Stimulated activated CD8-positive, alpha-beta memory T cell treated with anti-CD3 and anti-CD28 coated beads, Interleukin-15, amount 100 ng/mL, for 24 hours (primary cell): ENCODE measurements around the gene WDR17.
A peak's percentile ranks its signal among the peaks of the same experiment; 100 is the strongest.
"Not testable (repeated sequence)": the region's sequence is repeated elsewhere in the genome, so short reads cannot be mapped to it uniquely, and the experiment has no call there.

Source experiments
- DNase-seq: peaks from one replicate; pipeline ENCODE4 v3.0.0-alpha.2; 2020; ENCODE audit warnings: low read depth

Gene WDR17

DNA sequence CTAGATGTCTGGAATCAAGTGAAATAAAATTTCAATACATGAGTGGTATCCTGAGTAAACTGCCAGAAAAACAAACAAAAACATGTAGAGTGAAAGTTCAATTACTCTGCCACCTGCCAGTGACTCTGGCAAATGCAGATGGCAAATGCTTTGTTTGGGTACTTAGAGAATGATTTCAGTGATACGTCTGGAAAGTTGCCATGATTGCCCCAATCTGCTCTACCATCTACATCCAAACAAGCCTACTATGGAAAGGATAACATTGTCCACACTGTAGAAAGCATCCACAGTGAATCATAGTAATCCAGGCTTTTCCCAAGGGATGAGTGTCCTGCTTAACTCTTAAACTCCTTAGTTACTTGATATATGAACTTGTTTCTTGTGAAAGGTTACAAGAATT lies 126.3 kb downstream of the WDR17 start:
- DNase-seq, result no peak

DNA sequence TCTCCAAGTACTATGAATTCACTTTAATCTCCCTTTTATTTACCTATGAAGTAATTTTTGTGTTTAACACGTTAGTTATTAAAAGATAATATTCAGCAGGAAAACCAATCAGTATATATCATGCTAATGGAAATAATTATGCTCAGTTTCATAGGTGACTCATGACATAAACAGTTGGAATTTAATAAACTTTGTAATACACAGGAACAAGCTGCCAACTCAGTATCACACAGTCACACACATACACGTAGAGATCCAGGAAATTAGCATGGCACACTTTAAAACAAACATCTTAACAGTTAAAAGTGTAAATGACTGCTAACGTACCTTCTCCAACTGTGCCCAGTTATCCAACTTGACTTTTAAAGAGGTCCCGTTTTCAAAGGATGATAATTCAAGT lies 127.5 kb downstream of the WDR17 start:
- DNase-seq, result no peak

DNA sequence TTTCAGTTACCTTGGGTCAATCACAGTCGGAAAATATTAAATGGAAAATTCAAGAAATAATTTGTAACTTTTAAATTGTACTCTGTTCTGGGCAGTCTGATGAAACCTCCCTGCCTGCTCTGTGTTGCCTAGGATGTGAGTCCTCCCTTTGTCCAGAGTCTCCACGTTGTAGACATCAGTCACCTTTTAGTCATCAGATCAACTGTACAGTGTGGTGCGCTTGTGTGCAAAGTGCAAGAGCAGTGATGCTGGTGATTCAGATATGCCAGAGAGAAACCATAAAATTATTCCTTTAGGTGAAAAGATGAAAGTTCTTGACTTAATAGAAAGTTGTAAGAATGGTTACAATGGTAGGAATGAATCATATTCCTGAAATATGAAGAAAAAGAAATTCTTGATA lies 128.3 kb downstream of the WDR17 start:
- DNase-seq, result no peak

DNA sequence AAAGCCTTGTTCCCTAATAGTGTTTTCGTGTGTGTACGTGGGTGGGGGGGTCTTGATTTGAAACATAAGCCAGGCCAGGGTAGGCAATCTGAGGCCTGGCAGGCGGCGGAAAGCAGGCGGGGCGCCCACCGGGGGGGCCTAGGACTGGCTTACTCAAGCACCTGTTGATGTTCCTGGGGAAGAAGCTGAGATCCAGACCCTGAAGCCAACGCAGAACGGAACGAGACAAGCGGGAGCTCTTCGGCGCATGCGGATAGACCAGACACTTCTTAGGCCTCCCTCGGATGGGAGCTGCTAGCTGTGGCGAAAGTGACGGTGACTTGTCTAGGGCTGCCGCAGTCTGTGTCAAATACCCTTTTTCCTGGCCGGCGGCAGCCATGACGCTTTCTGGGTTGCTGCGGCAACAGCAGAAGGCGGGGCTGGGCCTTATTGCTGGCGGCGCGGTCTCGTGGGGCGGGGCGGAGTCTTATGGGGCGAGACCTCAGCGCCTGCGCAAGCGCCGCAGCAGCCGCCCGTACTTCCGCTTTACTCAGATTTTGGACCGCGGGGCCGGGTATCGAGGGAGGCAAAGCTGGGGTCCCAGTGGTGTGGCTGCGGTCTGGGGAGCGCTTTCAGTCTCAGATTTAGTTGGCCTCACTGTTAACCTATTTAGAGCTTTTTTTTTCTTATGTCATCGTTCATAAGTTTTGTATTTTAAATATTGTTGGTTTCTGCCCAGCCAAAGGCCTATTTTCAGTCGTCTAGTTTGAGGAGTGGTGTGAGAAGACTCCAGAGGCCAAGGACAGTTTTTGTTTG lies 129.7 kb downstream of the WDR17 start, which contains the start of gene SPATA4:
SPATA4 (minus strand) TSS at position 402 of the 795 bp plus-strand sequence; CDS start at position 379, 23 bp downstream.
- DNase-seq, result peak; percentile 85

DNA sequence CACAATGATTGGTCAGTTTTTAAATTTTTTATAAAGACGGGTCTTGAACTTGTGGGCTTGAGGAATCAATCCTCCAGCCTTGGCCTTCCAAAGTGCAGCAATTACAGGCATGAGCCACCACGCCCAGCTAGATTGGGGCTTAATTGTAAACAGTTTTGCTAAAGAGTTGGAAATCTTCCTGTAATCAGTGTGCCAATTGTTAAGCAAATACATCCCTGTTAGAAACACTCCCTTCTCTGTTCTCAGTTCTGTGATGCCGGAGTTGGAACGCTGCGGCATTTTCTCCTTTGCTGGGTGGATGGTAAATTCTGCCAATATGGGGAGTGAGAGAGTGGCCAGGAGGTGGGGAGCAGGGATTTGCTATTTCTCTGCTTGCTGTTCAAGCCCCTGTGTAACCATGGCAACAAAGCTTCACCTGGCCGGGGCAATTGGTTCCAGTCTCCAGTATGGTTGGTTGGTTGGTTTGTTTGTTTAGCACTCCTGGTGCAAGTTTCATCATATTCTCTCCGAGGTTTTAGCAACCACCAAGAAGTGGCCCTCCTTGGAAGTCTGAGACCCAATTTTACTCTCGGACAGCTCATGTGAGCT lies 132.8 kb downstream of the WDR17 start:
- DNase-seq, result no peak

DNA sequence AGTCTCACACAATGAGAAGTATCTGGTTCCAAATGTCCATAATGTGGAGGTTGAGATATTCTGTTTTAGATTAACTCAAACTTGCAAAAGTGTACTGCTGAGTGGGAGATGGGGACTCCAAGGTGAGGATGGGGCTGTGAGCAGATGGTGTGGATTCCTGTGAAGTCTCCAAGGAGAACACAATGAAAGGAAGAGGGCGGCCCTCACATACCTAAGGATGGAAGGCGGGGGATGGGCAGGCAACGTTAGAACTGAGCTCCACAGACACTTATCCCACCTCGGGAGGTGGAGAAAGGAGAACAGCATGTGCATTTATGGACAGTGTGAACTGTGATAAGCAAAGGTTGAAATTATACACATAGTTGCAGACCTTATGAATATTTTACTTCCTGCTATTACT lies 139.7 kb downstream of the WDR17 start:
- DNase-seq, result no peak

DNA sequence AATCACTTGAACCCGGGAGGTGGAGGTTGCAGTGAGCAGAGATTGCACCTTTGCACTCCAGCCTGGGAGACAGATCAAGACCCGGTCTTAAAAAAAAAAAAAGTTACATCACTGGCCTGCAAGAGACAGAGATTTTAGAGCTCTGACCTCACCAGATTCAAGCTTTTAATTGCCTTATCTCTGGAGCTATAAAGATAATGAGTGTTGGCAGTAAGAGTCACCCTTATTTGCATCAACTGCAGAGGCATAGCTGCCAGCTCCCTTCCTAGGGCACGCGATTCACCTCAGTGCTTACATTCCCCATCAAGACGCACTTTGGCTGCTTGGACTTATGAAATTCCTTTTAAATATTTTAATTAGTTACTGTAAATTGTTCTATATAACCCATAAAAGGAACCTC lies 142.2 kb downstream of the WDR17 start:
- no peak for DNase-seq

DNA sequence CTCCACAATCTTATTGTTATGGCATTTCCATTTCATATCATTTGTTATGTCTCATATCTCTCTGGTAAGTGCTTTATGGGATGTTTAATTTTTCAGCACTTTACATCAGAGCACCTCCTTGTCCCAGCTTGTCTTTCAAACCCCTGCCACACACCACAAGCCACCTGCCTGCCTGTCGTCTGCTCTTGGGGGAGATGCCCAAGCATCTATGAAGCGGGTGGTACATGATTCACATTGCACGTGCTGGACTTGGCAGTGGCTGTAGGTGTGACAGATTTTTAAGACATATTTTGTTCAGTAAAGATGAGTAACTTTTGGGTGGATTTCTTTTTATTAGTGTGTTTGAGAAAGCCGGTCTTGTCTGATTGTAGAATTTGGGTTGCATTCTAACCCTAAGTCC lies 143.9 kb downstream of the WDR17 start:
- no peak for DNase-seq

DNA sequence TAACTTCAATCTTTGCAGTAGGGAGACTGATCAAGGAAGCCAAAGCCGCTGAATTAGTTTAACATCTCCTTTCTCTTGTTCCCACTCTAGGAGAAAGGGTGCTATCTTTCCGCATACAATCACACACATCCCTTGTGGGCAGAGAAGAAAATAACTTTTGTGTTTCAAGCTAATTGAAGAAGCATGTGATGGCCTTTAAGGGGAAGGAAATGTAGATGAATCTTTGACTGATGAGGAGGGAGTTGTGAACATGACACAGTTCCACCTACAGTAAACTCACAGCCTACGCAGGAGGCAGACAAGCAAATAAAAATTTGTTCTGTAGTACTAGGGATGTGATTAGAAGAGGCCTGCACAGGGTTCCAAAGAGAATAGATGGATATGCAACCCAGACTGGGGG lies 144.5 kb downstream of the WDR17 start:
- DNase-seq, result no peak

DNA sequence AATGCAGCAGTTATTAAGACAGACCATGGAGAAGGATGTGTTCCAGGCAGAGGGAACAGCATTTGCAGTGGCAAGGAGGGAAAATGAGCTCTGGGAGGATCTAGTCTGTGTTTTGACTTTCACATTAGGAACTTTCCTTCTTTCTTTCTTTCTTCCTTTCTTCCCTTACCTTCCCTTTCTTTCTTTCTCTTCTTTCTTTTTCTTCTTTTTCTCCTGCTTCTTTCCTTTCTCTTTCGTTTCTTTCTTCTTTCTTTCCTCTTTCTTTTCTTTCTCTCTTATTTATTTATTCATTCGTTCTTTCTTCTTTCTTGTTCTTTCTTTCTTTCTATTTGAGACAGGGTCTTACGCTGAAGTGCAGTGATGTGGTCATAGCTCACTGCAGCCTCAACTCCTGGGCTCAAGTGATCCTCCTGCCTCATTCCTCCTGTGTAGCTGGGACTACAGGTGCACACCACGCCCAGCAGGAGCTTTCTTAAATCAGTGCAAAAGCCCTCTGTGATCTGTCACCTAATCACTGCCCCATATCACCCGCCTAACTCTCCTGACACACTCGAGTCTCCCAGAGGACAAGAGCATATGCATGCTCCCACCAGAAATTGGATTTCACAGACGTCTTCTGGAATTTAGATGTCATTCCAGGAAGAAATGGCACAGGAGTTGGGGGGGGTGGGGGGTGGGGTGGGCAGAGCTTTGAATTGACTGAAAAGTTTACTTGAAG lies 145.1 kb downstream of the WDR17 start:
- no peak for DNase-seq

DNA sequence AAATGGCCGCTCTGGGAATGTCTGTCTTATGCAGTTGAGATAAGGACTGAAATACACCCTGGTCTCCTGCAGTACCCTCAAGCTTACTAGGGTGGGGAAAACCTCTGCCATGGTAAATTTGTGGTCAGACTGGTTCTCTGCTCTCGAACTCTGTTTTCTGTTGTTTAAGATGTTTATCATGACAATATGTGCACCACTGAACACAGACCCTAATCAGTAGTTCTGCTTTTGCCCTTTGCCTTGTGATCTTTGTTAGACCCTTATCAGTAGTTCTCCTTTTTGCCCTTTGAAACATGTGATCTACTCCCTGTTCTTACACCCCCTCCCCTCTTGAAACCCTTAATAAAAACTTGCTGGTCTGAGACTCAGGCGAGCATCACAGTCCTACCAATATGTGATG lies 146.7 kb downstream of the WDR17 start:
- not testable (repeated sequence) for DNase-seq

DNA sequence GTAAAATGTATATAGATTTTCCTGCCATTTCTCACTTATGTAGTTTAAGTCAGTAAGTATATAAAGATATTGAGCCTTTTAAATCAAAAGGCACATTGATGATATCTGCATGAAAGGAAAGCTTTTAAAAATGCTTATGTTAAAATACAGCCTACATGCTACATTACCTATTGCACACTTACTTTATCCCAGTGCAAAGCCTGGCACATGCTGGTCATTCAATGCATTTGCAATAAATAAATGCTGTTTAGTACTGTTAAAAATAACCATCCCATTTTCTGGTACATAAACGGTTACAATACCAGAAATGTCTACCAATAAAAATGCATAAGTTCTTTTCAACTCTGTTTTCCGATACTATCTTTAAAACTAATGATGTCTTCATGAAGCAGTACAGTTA lies 151.9 kb downstream of the WDR17 start:
- DNase-seq, result no peak

DNA sequence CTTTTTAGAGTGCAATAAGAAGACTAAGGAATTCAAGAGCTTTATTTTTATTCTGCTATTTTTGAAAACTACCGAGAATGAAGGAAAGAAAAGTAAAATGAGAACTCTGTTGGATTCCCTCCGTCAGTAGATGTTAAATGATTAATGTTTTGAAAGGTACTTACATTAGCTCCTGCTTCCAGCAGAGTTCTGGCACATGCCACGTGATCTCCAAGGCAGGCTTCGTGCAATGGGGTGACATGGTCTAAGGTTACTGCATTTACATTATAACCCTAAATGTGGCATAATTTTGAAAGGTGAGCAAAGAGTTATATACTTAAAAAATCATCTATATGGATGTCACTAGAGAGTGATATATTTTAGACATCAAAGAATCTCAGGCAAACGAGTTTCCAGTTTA lies 156.5 kb downstream of the WDR17 start:
- no peak for DNase-seq

DNA sequence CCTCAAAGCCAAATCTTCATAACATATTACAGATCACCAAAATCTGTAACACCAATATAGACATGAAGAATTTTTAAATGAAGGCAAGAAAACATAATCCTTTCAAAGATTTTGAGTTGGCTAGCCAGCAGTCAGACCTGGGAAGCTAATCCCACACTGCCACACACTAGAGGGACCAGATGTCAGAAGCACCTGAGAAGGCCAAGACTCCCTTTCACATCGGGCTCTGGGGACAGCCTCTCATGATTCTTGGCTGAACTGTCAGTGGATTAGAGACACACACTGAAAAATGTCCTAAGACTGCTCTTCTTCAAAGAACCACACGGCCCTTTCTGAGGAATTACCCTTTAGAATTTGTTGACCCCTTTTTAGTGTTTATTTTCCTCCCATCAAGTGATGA lies 157.9 kb downstream of the WDR17 start:
- DNase-seq, result no peak

DNA sequence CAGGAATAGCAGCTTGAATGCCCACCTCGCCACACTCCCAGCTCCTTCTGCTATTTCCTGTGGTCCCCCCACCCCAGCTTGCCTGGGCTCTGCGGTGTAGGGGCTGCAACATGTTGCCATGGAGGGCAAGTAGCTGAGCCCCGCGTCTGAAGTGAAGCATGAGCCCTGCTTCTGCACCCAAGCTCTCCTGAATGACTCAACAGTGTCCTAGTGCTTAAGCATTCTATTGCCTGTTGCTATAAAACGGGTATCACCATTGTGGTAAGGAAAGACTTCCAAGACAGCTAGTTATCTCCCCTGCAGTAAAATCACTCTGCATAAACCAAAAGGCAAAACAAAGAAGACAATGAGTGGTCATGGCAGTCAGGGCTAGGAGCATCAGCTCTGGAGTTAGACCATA lies 161.1 kb downstream of the WDR17 start:
- DNase-seq, result no peak

DNA sequence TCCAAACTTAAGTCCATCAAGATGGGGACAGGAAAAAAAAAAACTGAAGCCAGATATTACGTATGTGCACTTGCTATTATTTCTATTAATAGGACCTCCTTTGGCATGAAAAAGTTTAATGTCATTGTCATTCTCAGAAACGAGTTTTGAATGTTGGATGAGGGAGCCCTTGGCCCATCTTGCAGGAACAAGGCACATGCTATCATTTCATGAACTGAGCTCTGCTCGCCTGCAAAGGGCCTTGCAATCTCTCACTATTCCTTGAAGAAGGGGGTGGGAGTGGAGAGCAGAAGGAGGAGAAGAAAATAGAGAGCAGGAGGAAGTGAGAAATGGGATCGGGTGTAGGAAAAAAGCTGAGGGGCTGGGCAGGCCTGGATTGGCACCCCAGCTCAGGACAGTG lies 164.0 kb downstream of the WDR17 start:
- no peak for DNase-seq
